Keratinocyte (primary cell): ENCODE results near the gene PLXDC2. TPM values are rescaled to one million over a fixed set of nuclear protein-coding genes. Genes with fewer than 3 reads are reported as not detected.

Experiments used
- DNase-seq: peaks from one replicate; pipeline ENCODE4 v3.0.0-alpha.2; 2011; ENCODE audit warnings: low read depth, missing footprints, low spot score
- FAIRE-seq: peaks from 2 replicates; lab custom pipeline; 2011; peaks lifted over from hg19 to GRCh38; lab: Jason Lieb, UNC
- H2AFZ ChIP-seq: 2 replicates; pipeline ENCODE4 v1.6.0; 2012; ENCODE audit warnings: low read length, control low read depth, inconsistent platforms; ENCODE audit not compliant: control insufficient read depth
- H3K27ac ChIP-seq: 2 replicates; pipeline ENCODE4 v1.5.1; 2011; ENCODE audit warnings: low read length; ENCODE audit not compliant: control insufficient read depth, insufficient read depth
- H3K27me3 ChIP-seq: 3 replicates; pipeline ENCODE4 v1.6.0; 2011; ENCODE audit warnings: low read length; ENCODE audit not compliant: control insufficient read depth, insufficient read depth; ENCODE audit errors: extremely low read depth
- H3K36me3 ChIP-seq, 2 experiments: 2 replicates in 1 of 2; 3 replicates in 1 of 2; pipeline ENCODE4 v1.5.1; 2011; ENCODE audit warnings: low read length in 2 of 2, mild to moderate bottlenecking in 1 of 2; ENCODE audit not compliant: control insufficient read depth in 2 of 2, insufficient read depth in 2 of 2; ENCODE audit errors: extremely low read depth in 1 of 2
- H3K4me1 ChIP-seq: 3 replicates; pipeline ENCODE4 v1.5.1; 2011; ENCODE audit warnings: low read length; ENCODE audit not compliant: control insufficient read depth, insufficient read depth; ENCODE audit errors: extremely low read depth
- H3K4me2 ChIP-seq: 3 replicates; pipeline ENCODE4 v1.6.0; 2011; ENCODE audit warnings: low read depth, low read length; ENCODE audit not compliant: control insufficient read depth, insufficient read depth; ENCODE audit errors: extremely low read depth
- H3K4me3 ChIP-seq, 3 experiments: fragments of 200-600 bp in 1 of 3; sonication (generic) in 1 of 3; 2 replicates in 2 of 3; 3 replicates in 1 of 3; pipeline ENCODE4 v1.5.1; 2011 to 2016; ENCODE audit warnings: low read length in 3 of 3, mild to moderate bottlenecking in 3 of 3, control low read depth in 2 of 3, inconsistent platforms in 1 of 3, low read depth in 1 of 3, mixed read lengths in 1 of 3, mixed run types in 1 of 3, moderate library complexity in 1 of 3; ENCODE audit not compliant: control insufficient read depth in 2 of 3, insufficient read depth in 2 of 3; ENCODE audit errors: extremely low read depth in 1 of 3
- H3K79me2 ChIP-seq: 2 replicates; pipeline ENCODE4 v1.6.0; 2012; ENCODE audit warnings: low read length; ENCODE audit not compliant: control insufficient read depth, insufficient read depth
- H3K9ac ChIP-seq: 3 replicates; pipeline ENCODE4 v1.6.0; 2011; ENCODE audit warnings: low read length; ENCODE audit not compliant: control insufficient read depth, insufficient read depth; ENCODE audit errors: extremely low read depth
- H3K9me1 ChIP-seq: 3 replicates; pipeline ENCODE4 v1.6.0; 2011; ENCODE audit warnings: low read length; ENCODE audit not compliant: control insufficient read depth, insufficient read depth; ENCODE audit errors: extremely low read depth
- H3K9me3 ChIP-seq: 2 replicates; pipeline ENCODE4 v1.5.1; 2012; ENCODE audit warnings: low read depth, low read length; ENCODE audit not compliant: control insufficient read depth
- H4K20me1 ChIP-seq: 3 replicates; pipeline ENCODE4 v1.6.0; 2011; ENCODE audit warnings: low read length; ENCODE audit not compliant: control insufficient read depth, insufficient read depth; ENCODE audit errors: extremely low read depth
- EZH2 ChIP-seq: IDR thresholded peaks from one replicate; pipeline ENCODE4 v1.6.1; 2012; ENCODE audit warnings: inconsistent platforms, mild to moderate bottlenecking, low read length, moderate library complexity
- dilution Hi-C: fragments of 300-500 bp; cut with MboI; formaldehyde crosslinking; loops from one replicate; pipeline ENCODE4 v1.7.0; 2020; ENCODE audit warnings: low sequenced_read_pairs; ENCODE audit not compliant: extremely low pct_ligation_motif_present
- polyA plus RNA-seq, 5 experiments: library from polyadenylated mRNA; depleted of rRNA in 3 of 5; stranded (reverse) in 3 of 5; stranded (forward) in 1 of 5; unstranded in 1 of 5; fragments of >200 nt; gene quantifications; 1 replicate in 1 of 5; 2 replicates in 3 of 5; 3 replicates in 1 of 5; pipeline versions ENCODE4 v1.2.1 to v1.2.3, GENCODE V29; 2011 to 2012; ENCODE audit warnings: missing spikeins in 2 of 5, low read depth in 1 of 5, low replicate concordance in 1 of 5
- TF ChIP-seq, protein P1 (sequence below), 3 experiments: IDR thresholded peaks in 1 of 3; conservative IDR thresholded peaks in 1 of 3; optimal IDR thresholded peaks in 1 of 3; 2 replicates in 2 of 3; 3 replicates in 1 of 3; pipeline versions ENCODE3 to v1.5.1; 2011; ENCODE audit warnings: low read length in 3 of 3, mild to moderate bottlenecking in 3 of 3, moderate library complexity in 2 of 3, control low read depth in 1 of 3, inconsistent platforms in 1 of 3; ENCODE audit not compliant: insufficient read depth in 2 of 3; ENCODE audit errors: extremely low read depth in 1 of 3

PLXDC2 gene
- polyA plus RNA-seq, 1 donor (not counting 4 experiments of a cell fraction or from before 2014, with no cell fraction given), result 12.9 TPM

DNA sequence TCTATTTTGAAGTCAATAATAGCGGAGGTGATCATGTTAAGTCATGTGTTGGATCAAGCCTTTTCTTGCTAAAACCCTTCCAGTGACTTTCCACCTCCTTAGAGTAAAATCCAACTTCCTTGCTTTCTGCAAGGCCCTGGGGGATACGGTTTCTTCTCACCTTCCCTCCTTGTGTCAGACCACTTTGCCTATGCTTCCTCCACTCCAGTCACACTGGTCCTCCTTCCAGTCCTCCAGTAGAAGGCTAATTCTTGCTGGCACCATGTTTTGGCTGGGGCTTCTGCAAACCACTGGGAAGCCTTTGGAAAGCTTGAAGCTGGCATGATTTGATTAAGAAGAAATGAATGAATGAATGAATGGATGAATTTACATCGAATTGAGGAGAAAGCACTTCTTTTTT lies 169.5 kb downstream of the PLXDC2 start:
- DNase-seq (no peak), FAIRE-seq (no peak)
- H3K4me3 ChIP-seq, result no peak overlapping the region
- no peak overlapping the region for H3K27ac ChIP-seq
- H3K36me3 ChIP-seq, result no peaks in the 10 kb centered on the region
- H3K9me3 ChIP-seq, result no peaks in the 10 kb centered on the region
- no peak overlapping the region for H3K9ac ChIP-seq
- peaks cover 7% of the 10 kb centered on the region for H3K4me1 ChIP-seq
- H3K4me2 ChIP-seq, result peak overlapping the region; percentile 34
- no peaks in the 10 kb centered on the region for H4K20me1 ChIP-seq
- dilution Hi-C loops, result no loop called here
- H3K27me3 ChIP-seq, result no peaks in the 10 kb centered on the region
- H3K79me2 ChIP-seq, result no peaks in the 10 kb centered on the region
- TF ChIP-seq EZH2, result no peak
- TF ChIP-seq, protein P1, sequence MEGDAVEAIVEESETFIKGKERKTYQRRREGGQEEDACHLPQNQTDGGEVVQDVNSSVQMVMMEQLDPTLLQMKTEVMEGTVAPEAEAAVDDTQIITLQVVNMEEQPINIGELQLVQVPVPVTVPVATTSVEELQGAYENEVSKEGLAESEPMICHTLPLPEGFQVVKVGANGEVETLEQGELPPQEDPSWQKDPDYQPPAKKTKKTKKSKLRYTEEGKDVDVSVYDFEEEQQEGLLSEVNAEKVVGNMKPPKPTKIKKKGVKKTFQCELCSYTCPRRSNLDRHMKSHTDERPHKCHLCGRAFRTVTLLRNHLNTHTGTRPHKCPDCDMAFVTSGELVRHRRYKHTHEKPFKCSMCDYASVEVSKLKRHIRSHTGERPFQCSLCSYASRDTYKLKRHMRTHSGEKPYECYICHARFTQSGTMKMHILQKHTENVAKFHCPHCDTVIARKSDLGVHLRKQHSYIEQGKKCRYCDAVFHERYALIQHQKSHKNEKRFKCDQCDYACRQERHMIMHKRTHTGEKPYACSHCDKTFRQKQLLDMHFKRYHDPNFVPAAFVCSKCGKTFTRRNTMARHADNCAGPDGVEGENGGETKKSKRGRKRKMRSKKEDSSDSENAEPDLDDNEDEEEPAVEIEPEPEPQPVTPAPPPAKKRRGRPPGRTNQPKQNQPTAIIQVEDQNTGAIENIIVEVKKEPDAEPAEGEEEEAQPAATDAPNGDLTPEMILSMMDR (optimal IDR thresholded peaks at IDR 0.05 in 1 of 3, IDR thresholded peaks at IDR 0.05 in 1 of 3, conservative IDR thresholded peaks at IDR 0.05 in 1 of 3; ENCODE audit: extremely low read depth in 1 of 3, insufficient read depth in 2 of 3, low read length in 3 of 3), result no peak
- no peaks in the 10 kb centered on the region for H3K9me1 ChIP-seq
- H2AFZ ChIP-seq, result peak overlapping the region; percentile 47

DNA sequence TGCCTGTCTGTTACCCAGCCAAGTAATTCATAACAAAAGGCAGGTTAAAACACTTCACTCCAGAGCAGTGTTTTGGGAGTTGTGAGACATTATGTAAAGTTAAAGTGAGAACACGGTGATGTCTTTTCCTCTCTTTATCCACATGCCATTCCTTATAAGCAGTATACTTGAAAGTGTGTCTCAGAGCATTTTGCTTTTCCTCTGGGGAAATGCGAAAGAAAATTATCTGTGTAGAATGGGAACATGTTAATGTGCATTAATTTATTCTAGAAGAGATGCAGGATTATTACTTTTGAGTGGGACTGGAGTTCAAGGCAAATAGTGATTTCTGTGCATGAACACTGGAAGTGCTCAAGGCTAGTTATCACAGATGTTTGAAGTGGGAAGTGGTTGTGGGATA lies 170.4 kb downstream of the PLXDC2 start:
- H4K20me1 ChIP-seq, result no peaks in the 10 kb centered on the region
- no peak overlapping the region for H3K27ac ChIP-seq
- TF ChIP-seq EZH2, result no peak
- TF ChIP-seq, protein P1 (optimal IDR thresholded peaks at IDR 0.05 in 1 of 3, IDR thresholded peaks at IDR 0.05 in 1 of 3, conservative IDR thresholded peaks at IDR 0.05 in 1 of 3; ENCODE audit: extremely low read depth in 1 of 3, insufficient read depth in 2 of 3, low read length in 3 of 3), result no peak
- no peak overlapping the region for H3K4me3 ChIP-seq
- peaks cover 7% of the 10 kb centered on the region for H3K4me1 ChIP-seq
- FAIRE-seq, result no peak
- H3K9me1 ChIP-seq, result no peaks in the 10 kb centered on the region
- no peaks in the 10 kb centered on the region for H3K79me2 ChIP-seq
- H3K9ac ChIP-seq, result no peak overlapping the region
- DNase-seq, result no peak
- dilution Hi-C loops, result no loop called here
- no peaks in the 10 kb centered on the region for H3K27me3 ChIP-seq
- H3K36me3 ChIP-seq, result no peaks in the 10 kb centered on the region
- no peak overlapping the region for H2AFZ ChIP-seq
- H3K4me2 ChIP-seq, result no peak overlapping the region
- H3K9me3 ChIP-seq, result no peaks in the 10 kb centered on the region
